WTC11 (cell line): ENCODE data around the gene ADAMTS2. TPM values are rescaled to one million over a fixed set of nuclear protein-coding genes. Genes with fewer than 3 reads are reported as not detected.

Source experiments
- ATAC-seq: fragments of 200-7000 bp; cut with Tn5 transposase; 2 replicates; pipeline ENCODE4 v1.10.0; 2021; ENCODE audit warnings: mild to moderate bottlenecking, moderate library complexity
- CTCF ChIA-PET: fragments of 300-600 bp; sonication (Branson Sonifier 250); formaldehyde crosslinking; loops from one replicate; lab custom pipeline; 2021; ENCODE audit warnings: antibody characterized with exemption; lab: Charles Lee
- POLR2A ChIA-PET: fragments of 350-600 bp; sonication (Branson Sonifier 250); formaldehyde crosslinking; loops from one replicate; lab custom pipeline; 2021; ENCODE audit warnings: antibody characterized with exemption; lab: Charles Lee
- DNase-seq: peaks from one replicate; pipeline ENCODE4 v3.0.0; 2021; ENCODE audit warnings: low spot score
- H3K27ac Mint-ChIP-seq: 2 replicates; pipeline ENCODE4 v1.8.0; 2021; ENCODE audit warnings: mixed read lengths
- H3K27me3 Mint-ChIP-seq: 2 replicates; pipeline ENCODE4 v1.8.0; 2021; ENCODE audit warnings: low read depth, mild to moderate bottlenecking, moderate library complexity, mixed read lengths
- H3K36me3 Mint-ChIP-seq: 2 replicates; pipeline ENCODE4 v1.8.0; 2021; ENCODE audit warnings: mixed read lengths
- H3K4me1 Mint-ChIP-seq: 2 replicates; pipeline ENCODE4 v1.8.0; 2022; ENCODE audit warnings: mixed read lengths
- H3K4me3 Mint-ChIP-seq: 2 replicates; pipeline ENCODE4 v1.8.0; 2021; ENCODE audit warnings: mild to moderate bottlenecking, moderate library complexity, mixed read lengths
- H3K9me3 Mint-ChIP-seq: 2 replicates; pipeline ENCODE4 v1.8.0; 2021; ENCODE audit warnings: mixed read lengths
- CBFB ChIP-seq: sonication (generic); formaldehyde crosslinking; IDR thresholded peaks from 2 replicates; pipeline ENCODE4 v1.8.1; 2022; ENCODE audit warnings: mild to moderate bottlenecking, low read depth, missing genetic modification reagents
- ESRRA ChIP-seq: sonication (generic); formaldehyde crosslinking; IDR thresholded peaks from 2 replicates; pipeline ENCODE4 v1.8.1; 2022; ENCODE audit warnings: mild to moderate bottlenecking, missing genetic modification reagents, borderline replicate concordance
- FOXJ3 ChIP-seq: sonication (generic); formaldehyde crosslinking; IDR thresholded peaks from 2 replicates; pipeline ENCODE4 v1.9.0; 2021; ENCODE audit warnings: missing genetic modification reagents, mild to moderate bottlenecking, borderline replicate concordance
- JUN ChIP-seq: sonication (generic); formaldehyde crosslinking; IDR thresholded peaks from 2 replicates; pipeline ENCODE4 v1.8.0; 2023; ENCODE audit warnings: mild to moderate bottlenecking, missing genetic modification reagents
- MXD4 ChIP-seq: fragments of 250-450 bp; sonication (Bioruptor Pico); IDR thresholded peaks from 2 replicates; pipeline ENCODE4 v1.8.0; 2021; ENCODE audit warnings: mild to moderate bottlenecking, moderate library complexity, borderline replicate concordance
- NR1H2 ChIP-seq: sonication (generic); formaldehyde crosslinking; IDR thresholded peaks from 2 replicates; pipeline ENCODE4 v1.9.0; 2021; ENCODE audit warnings: mild to moderate bottlenecking, moderate library complexity, missing genetic modification reagents
- PRRX2 ChIP-seq: fragments of 250-450 bp; sonication (Bioruptor Pico); IDR thresholded peaks from 2 replicates; pipeline ENCODE4 v1.8.0; 2021; ENCODE audit warnings: mild to moderate bottlenecking
- SMAD3 ChIP-seq: sonication (generic); formaldehyde crosslinking; IDR thresholded peaks from 2 replicates; pipeline ENCODE4 v1.8.0; 2022; ENCODE audit warnings: missing genetic modification reagents, mild to moderate bottlenecking, borderline replicate concordance
- TEAD4 ChIP-seq: sonication (generic); formaldehyde crosslinking; IDR thresholded peaks from 2 replicates; pipeline ENCODE4 v1.8.0; 2022; ENCODE audit warnings: mild to moderate bottlenecking, missing genetic modification reagents
- ZNF138 ChIP-seq: sonication (generic); formaldehyde crosslinking; conservative IDR thresholded peaks from 2 replicates; pipeline ENCODE4 v1.8.1; 2022; ENCODE audit warnings: mild to moderate bottlenecking, moderate library complexity, missing genetic modification reagents
- ZNF219 ChIP-seq: sonication (generic); formaldehyde crosslinking; IDR thresholded peaks from 2 replicates; pipeline ENCODE4 v1.8.0; 2023; ENCODE audit warnings: missing genetic modification reagents, mild to moderate bottlenecking, borderline replicate concordance
- ZNF263 ChIP-seq: sonication (generic); formaldehyde crosslinking; IDR thresholded peaks from 2 replicates; pipeline ENCODE4 v1.8.1; 2022; ENCODE audit warnings: low read depth, mild to moderate bottlenecking, moderate library complexity, missing genetic modification reagents
- ZNF317 ChIP-seq: sonication (generic); formaldehyde crosslinking; IDR thresholded peaks from 2 replicates; pipeline ENCODE4 v1.8.1; 2023; ENCODE audit warnings: low read depth, mild to moderate bottlenecking, moderate library complexity, missing genetic modification reagents, borderline replicate concordance
- ZNF396 ChIP-seq: fragments of 250-450 bp; sonication (Bioruptor Pico); IDR thresholded peaks from 2 replicates; pipeline ENCODE4 v1.8.0; 2021; ENCODE audit warnings: mild to moderate bottlenecking, moderate library complexity, borderline replicate concordance
- total RNA-seq: library from RNA; stranded (reverse); gene quantifications from 3 replicates; pipeline ENCODE4 v1.2.3, GENCODE V29; 2021
- TF ChIP-seq, protein P1 (sequence below): sonication (generic); formaldehyde crosslinking; IDR thresholded peaks from 2 replicates; pipeline ENCODE4 v1.8.0; 2023; ENCODE audit warnings: mild to moderate bottlenecking, missing genetic modification reagents
- TF ChIP-seq, protein P2 (sequence below): sonication (generic); formaldehyde crosslinking; IDR thresholded peaks from 2 replicates; pipeline ENCODE4 v1.8.0; 2022; ENCODE audit warnings: mild to moderate bottlenecking, missing genetic modification reagents
- TF ChIP-seq, protein P3 (sequence below): sonication (generic); formaldehyde crosslinking; IDR thresholded peaks from 2 replicates; pipeline ENCODE4 v1.8.1; 2023; ENCODE audit warnings: mild to moderate bottlenecking, missing genetic modification reagents, moderate library complexity
- TF ChIP-seq, protein P4 (sequence below): sonication (generic); formaldehyde crosslinking; IDR thresholded peaks from 2 replicates; pipeline ENCODE4 v1.8.0; 2023; ENCODE audit warnings: missing genetic modification reagents
- TF ChIP-seq, protein P5 (sequence below): sonication (generic); formaldehyde crosslinking; IDR thresholded peaks from 2 replicates; pipeline ENCODE4 v1.8.0; 2022; ENCODE audit warnings: mild to moderate bottlenecking, missing genetic modification reagents
- TF ChIP-seq, protein P6 (sequence below): sonication (generic); formaldehyde crosslinking; IDR thresholded peaks from 2 replicates; pipeline ENCODE4 v1.8.0; 2022; ENCODE audit warnings: mild to moderate bottlenecking, missing genetic modification reagents

The ADAMTS2 gene
- total RNA-seq, 1 experiment from 2014 or later, result 11.2 TPM

DNA sequence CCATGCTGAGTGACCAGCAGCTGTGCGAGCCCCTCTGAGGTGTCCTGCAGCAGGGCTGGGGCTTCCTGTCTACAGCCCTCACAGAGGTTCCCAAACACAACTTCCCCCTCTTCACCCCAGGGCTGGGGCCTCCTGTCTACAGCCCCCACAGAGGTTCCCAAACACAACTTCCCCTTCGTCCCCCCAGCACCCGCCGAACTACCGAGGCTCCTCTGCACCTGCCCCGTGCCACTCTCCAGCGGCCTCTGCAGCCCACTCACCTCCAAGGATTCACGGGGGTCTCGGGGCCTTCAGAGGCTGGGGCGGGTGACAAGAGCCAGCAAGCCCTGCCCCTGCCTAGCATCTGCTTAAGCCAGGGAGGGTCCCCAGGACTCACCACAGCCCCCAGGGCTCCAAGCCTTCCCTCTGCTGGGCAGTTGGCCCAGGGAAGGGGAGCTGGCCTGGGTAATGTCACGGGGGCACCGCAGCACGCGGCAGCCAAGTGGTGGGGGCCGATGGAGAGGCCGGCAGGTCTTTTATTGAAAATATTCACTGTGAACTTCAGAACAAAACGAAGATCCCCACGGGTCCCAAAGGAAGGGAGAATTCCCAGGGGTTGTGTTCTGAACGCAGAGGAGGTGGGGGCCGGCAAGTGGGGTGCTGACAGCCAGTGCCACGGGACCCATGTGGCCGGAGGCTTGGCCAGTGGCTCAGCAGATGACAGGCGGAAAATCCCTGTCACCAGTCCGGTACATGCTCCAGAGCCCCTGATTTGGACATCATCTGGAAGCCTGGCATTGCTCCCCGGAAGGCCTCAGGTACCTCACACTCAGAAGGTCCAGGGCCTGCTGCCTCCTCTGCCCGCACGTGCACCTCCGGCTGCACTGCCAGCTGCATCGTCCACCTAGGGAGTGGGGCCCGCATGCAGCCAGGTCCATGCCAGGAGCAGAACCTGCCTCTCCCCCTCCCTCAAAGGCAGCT lies 125.3 kb downstream of the ADAMTS2 start:
- Mint-ChIP-seq H3K36me3 (peaks cover 22% of the 10 kb centered on the region), H3K4me1 (peaks cover 2% of the 10 kb centered on the region), H3K27me3 (peaks cover 5% of the 10 kb centered on the region), H3K4me3 (no peak overlapping the region), H3K27ac (no peak overlapping the region), H3K9me3 (peaks cover 22% of the 10 kb centered on the region)
- no peak for ATAC-seq
- ChIA-PET POLR2A (no interaction called here), CTCF (no interaction called here)
- DNase-seq, result no peak
- TF ChIP-seq ZNF317, result no peak
- no peak for TF ChIP-seq NR1H2 (CRISPR knock-in tag)
- TF ChIP-seq, protein P1, sequence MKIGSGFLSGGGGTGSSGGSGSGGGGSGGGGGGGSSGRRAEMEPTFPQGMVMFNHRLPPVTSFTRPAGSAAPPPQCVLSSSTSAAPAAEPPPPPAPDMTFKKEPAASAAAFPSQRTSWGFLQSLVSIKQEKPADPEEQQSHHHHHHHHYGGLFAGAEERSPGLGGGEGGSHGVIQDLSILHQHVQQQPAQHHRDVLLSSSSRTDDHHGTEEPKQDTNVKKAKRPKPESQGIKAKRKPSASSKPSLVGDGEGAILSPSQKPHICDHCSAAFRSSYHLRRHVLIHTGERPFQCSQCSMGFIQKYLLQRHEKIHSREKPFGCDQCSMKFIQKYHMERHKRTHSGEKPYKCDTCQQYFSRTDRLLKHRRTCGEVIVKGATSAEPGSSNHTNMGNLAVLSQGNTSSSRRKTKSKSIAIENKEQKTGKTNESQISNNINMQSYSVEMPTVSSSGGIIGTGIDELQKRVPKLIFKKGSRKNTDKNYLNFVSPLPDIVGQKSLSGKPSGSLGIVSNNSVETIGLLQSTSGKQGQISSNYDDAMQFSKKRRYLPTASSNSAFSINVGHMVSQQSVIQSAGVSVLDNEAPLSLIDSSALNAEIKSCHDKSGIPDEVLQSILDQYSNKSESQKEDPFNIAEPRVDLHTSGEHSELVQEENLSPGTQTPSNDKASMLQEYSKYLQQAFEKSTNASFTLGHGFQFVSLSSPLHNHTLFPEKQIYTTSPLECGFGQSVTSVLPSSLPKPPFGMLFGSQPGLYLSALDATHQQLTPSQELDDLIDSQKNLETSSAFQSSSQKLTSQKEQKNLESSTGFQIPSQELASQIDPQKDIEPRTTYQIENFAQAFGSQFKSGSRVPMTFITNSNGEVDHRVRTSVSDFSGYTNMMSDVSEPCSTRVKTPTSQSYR (CRISPR knock-in tag), result no peak
- TF ChIP-seq ZNF219, result no peak
- TF ChIP-seq, protein P2, sequence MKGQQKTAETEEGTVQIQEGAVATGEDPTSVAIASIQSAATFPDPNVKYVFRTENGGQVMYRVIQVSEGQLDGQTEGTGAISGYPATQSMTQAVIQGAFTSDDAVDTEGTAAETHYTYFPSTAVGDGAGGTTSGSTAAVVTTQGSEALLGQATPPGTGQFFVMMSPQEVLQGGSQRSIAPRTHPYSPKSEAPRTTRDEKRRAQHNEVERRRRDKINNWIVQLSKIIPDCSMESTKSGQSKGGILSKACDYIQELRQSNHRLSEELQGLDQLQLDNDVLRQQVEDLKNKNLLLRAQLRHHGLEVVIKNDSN (CRISPR knock-in tag), result no peak
- TF ChIP-seq JUN (CRISPR knock-in tag), result no peak
- TF ChIP-seq PRRX2 (CRISPR knock-in tag), result no peak
- TF ChIP-seq ZNF138 (CRISPR knock-in tag), result no peak
- no peak for TF ChIP-seq SMAD3 (CRISPR knock-in tag)
- TF ChIP-seq ZNF263 (CRISPR knock-in tag), result no peak
- TF ChIP-seq MXD4, result no peak
- TF ChIP-seq, protein P3, sequence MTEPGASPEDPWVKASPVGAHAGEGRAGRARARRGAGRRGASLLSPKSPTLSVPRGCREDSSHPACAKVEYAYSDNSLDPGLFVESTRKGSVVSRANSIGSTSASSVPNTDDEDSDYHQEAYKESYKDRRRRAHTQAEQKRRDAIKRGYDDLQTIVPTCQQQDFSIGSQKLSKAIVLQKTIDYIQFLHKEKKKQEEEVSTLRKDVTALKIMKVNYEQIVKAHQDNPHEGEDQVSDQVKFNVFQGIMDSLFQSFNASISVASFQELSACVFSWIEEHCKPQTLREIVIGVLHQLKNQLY (CRISPR knock-in tag), result no peak
- no peak for TF ChIP-seq FOXJ3 (CRISPR knock-in tag)
- TF ChIP-seq, protein P4, sequence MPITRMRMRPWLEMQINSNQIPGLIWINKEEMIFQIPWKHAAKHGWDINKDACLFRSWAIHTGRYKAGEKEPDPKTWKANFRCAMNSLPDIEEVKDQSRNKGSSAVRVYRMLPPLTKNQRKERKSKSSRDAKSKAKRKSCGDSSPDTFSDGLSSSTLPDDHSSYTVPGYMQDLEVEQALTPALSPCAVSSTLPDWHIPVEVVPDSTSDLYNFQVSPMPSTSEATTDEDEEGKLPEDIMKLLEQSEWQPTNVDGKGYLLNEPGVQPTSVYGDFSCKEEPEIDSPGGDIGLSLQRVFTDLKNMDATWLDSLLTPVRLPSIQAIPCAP (CRISPR knock-in tag), result no peak
- no peak for TF ChIP-seq ZNF396 (CRISPR knock-in tag)
- TF ChIP-seq, protein P5, sequence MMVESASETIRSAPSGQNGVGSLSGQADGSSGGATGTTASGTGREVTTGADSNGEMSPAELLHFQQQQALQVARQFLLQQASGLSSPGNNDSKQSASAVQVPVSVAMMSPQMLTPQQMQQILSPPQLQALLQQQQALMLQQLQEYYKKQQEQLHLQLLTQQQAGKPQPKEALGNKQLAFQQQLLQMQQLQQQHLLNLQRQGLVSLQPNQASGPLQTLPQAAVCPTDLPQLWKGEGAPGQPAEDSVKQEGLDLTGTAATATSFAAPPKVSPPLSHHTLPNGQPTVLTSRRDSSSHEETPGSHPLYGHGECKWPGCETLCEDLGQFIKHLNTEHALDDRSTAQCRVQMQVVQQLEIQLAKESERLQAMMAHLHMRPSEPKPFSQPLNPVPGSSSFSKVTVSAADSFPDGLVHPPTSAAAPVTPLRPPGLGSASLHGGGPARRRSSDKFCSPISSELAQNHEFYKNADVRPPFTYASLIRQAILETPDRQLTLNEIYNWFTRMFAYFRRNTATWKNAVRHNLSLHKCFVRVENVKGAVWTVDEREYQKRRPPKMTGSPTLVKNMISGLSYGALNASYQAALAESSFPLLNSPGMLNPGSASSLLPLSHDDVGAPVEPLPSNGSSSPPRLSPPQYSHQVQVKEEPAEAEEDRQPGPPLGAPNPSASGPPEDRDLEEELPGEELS (CRISPR knock-in tag), result no peak
- TF ChIP-seq, protein P6, sequence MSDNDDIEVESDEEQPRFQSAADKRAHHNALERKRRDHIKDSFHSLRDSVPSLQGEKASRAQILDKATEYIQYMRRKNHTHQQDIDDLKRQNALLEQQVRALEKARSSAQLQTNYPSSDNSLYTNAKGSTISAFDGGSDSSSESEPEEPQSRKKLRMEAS (CRISPR knock-in tag), result no peak
- TF ChIP-seq ESRRA (CRISPR knock-in tag), result no peak
- no peak for TF ChIP-seq CBFB (CRISPR knock-in tag)
- TF ChIP-seq TEAD4 (CRISPR knock-in tag), result no peak
